CD4-positive, alpha-beta T cell treated with Interleukin-6 at 100 ng/mL for 8 hours (primary cell): ENCODE data around the gene UBA3.

Source experiments
- DNase-seq: peaks from one replicate; pipeline ENCODE4 v3.0.0-alpha.2; 2020; ENCODE audit warnings: mixed read lengths, low spot score

UBA3 gene

DNA sequence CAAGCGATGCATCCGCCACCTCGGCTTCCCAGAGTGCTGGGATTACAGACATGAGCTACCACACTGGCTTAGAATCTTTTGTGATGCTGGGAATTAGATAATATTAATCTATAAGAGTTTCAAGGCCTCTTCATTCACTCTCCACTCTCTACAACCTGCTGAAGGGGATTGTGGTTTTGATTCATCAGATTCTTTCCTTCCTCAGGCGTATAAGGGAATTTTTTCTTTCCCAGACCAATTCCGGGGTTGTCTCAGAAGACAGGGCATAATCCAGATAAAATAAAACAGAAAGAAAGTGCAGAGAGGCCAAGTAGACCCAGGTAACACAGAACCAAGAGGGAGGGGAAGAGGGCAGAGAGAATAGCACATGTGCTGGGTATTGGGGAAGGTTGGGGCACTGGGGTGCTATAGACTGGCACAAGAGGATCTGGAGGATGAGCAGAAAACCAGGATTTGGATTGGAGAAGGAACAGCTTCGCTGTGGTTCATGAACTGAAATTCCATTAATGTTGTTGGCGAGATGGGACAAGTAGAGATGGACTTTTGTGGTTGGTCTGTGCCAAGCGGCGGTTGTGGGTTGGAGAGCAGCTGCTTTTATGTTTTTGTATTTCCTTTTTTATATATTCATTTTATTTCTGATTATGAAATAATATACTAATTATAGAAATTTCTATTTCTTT is 17.4 kb upstream of the UBA3 start:
- DNase-seq: no peak

DNA sequence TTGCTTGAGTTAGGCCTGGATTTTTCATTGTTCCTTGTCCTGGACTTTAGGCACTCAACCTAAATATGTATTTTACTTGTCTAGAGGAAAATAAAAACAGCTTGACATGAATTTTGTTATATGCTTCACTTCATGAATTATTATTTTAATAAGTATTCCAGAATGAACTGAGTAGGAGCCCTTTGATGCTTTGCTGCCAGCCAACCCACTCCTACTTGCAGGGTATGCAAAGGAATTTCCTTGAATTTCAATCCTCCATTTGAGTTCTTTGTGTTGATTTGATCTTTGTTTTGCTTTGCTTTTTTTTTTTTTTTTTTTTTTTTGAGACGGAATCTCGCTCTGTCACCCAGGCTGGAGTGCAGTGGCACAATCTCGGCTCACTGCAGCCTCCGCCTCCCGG is 16.1 kb upstream of the UBA3 start:
- DNase-seq: no peak

DNA sequence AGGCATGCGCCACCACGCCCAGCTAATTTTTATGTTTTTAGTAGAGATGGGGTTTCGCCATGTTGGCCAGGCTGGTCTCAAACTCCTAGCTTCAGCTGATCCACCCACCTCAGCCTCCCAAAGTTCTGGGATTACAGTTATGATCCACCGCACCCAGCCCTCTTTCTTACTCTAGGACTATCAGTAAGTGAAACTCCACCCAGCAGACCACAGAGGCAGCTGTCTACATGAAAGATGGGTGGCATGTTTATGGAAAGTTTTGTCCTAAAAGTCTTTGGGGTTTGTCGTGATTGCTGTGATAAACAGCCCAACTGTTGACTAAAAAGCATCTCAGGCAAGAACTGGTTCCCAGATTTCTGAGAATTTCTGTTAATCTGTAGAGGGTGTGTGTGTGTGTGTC is 15.5 kb upstream of the UBA3 start:
- DNase-seq: peak; percentile 9

DNA sequence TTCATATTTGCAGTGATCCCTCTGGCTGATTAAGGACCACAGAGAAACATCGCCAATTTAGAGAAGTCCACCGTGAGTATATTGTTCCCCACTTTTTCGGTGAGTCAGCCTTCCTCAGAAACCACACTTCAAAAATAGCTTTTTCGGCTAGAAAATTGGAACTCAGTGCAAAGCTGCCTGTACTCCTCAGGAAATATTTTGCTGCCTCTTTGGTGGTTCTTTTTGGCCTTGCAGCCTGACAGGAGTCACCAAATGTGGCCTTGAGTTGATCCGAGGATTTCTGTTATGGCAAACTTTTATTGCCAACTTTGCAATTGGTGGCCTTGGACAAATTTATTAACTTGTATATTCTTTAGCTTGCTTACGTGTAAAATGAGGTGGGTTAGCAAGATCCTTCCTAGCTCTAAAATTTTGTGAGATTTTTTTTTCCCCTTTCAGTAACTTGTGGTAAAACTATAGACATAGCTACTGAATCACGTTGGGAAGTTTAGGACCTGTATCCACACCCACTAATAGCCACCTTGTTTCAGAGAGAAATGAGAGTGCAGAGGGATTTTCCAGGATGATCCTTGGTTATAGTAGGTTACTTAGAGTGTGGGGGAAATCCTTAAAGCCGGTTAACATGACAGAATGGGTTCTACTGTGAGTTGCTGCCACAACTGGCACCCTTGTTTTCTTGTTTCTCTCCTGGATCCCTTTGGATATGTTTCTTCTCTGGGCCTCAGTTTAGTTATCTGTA is 14.5 kb upstream of the UBA3 start:
- DNase-seq: peak; percentile 15

DNA sequence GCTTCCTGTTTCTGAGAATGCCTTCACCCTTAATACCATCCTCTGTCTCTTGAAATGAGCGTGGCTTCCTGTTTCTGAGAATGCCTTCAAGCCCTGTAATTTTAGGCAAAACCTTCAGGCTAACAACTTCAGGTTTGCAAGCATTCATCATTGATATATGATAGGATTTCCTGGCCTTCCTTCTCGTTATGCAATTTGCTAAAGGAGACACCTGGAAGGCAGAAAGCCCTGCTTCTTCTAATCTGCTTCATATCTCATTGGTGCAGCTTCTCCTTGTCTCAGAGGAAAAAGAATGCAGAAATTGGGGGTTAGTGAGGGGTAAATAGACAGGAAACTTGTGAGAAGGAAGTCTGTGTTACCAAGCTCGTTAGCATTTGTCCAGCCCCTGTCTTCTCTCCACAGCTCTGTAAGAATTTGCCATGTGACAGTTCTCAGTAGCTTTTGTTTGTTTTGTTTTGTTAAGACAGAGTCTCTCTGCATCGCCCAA is 11.9 kb upstream of the UBA3 start:
- DNase-seq: peak; percentile 34

DNA sequence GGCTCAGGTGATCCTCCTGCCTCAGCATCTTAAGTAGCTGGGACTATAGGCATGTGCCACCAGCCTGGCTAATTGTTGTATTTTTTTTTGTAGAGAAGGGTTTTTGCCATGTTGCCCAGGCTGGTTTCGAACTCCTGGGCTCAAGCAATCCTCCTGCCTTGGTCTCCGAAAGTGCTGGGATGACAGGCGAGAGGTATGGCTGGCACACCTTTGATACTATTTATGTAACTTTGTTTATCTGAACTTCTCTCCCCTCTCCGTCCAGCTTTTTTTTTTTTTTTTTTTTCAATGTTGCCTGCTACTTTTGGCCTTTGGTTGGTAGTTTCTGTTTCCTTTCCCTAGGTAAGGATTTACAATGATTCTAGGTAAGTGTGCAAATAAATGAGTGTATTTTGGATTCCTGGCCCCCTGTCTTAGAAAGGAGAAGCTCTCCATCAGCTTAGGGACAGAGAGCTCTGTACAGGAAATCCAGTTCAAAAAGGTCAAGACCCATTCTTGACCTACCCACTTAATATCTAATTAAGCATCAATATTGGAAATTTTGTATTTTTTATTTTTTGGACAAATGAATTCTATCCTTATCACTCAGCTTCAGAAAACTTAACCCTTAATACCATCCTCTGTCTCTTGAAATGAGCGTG is 11.3 kb upstream of the UBA3 start:
- no peak for DNase-seq

DNA sequence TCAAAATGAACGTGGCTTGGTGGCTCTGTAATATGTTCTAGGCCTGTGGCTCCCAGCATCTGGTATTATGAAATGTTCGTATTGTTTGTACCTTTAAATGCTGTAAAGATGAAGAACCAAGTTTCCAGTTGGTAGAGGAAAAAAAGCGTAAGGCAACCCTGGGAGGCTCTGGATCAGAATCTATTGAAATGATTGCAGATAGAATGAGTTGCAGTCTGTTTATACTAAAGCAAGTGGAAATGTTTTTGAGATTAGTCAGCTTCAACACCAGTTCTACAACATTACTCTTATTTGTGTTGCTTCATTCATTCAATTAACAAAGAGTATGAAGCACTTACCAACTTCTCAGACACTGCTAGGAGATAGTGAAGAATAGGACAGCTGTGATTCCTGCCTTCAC is 9.9 kb upstream of the UBA3 start:
- DNase-seq: no peak

DNA sequence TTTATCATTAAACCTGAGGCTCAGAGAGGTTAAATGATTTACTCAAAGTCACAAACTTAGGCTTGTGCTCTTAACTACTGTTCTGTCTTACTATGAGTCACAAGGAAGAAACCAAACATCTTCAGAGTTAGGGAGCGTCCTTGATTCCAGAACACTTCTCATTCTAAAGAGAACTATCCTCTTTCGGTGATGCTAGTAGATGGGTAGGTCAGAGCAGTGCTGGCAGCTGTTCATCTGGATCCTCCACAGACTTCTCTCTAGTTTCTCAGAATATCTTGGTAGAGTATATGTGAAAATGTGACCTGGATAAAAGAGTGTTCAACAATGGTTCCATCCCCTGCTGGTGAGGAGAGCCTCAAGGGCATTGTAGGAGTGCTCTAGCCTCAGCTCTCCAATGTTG is 7.9 kb upstream of the UBA3 start:
- no peak for DNase-seq

DNA sequence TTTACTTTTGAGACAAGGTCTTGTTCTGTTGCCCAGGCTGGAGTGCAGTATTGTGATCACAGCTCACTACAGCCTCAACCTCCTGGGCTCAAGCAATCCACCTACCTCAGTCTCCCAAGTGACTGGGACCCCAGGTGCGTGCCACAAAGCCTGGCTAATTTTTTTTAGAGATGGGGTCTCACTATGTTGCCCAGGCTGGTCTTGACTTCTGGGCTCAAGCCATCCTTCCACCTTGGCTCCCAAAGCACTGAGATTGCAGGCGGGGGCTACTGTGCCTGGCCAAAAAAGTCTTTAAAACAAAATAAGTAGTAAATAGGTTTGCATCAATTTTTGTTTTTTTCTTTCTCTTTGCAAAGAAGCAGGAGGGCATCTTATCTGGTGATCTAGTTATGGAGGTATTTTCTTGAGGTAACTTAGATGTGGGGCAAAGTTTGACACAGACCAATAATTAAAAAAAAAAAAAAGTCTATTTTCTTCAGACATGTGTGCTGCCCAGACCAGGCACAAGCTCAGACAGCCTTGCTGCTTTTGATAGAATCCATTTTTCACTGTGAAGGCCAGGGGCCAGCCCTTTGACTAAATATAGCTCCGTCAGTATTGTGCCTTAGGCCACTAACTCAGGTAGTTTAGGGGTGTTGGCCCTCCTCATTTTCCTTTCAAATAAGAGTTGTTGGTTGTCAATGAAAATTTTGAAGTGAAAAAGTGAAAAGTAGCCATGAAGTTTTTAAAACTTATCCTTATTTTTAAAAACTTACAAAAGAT is 7.0 kb upstream of the UBA3 start:
- DNase-seq: no peak

DNA sequence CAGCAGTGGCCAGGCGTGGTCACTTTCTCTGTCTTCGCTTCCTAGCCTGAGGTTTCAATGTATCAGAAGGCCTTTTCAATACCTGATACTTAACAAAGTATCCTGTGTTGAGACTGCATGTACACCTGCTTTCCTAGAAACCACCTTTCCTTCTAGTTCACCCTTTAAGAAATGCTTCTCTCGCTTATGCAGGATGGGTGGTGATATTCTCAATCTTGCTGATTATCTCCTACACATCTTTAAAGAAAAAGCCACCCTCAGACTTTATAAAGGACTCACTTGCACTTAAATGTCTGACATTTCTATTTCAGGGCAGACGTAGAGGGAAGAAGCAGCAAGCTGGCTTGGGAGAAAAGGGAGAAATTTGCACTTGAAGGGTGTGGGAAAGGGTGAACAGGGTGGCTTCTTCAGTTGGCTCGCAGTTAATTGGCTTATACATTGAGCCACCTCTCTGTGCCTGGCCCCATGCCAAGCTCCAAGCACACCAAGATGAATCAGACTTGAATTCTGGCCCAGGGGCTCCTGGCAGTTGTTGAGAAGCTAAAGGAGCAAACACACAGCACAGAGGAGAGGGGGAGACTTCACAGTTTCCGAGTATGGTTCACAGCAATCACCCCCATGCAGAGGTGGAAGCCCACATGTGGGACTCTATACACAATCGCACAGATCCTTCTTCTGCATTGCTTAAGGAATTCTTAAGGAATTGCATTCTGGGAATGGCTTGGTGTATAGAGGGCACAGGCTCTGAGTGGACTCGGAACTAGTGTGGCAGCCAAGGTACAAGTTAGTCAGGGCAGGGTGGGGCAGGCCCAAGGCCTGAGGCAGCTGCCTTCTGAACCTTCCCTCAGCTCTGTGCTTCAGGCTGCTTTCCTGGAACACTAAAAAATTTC is 5.9 kb upstream of the UBA3 start:
- peak; percentile 79 for DNase-seq

DNA sequence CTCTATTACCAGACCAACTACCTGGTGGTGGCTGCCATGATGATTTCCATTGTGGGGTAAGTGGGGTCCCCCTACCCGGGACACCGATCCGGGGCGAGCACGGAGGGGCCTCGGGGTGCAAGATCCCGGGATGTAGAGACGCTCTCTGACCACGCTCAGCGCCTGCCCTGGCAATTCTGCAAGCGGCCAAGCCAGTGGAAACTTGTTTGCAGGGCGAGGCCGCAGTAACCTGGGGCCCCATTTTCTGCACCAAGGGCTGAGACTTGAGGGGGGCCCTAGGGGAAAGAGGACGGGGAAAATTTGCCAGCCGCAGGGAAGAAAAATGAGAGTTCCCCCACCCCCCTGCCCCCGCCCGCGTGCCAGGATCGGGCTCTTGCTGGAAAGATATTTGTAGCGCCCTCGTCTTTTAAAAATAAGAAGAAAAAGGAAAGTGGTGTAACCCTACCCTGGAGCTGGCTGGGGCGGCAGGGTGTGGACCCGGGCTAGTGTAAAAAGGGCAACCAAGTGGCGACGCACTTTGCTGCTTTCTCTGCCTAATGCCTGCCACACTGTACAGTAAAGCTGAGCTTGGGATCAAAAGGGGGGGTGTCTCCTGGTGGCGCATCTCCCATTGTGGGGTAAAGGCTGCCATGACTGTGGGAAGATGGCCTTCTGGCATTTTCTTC is 5.1 kb upstream of the UBA3 start:
- peak; percentile 20 for DNase-seq

DNA sequence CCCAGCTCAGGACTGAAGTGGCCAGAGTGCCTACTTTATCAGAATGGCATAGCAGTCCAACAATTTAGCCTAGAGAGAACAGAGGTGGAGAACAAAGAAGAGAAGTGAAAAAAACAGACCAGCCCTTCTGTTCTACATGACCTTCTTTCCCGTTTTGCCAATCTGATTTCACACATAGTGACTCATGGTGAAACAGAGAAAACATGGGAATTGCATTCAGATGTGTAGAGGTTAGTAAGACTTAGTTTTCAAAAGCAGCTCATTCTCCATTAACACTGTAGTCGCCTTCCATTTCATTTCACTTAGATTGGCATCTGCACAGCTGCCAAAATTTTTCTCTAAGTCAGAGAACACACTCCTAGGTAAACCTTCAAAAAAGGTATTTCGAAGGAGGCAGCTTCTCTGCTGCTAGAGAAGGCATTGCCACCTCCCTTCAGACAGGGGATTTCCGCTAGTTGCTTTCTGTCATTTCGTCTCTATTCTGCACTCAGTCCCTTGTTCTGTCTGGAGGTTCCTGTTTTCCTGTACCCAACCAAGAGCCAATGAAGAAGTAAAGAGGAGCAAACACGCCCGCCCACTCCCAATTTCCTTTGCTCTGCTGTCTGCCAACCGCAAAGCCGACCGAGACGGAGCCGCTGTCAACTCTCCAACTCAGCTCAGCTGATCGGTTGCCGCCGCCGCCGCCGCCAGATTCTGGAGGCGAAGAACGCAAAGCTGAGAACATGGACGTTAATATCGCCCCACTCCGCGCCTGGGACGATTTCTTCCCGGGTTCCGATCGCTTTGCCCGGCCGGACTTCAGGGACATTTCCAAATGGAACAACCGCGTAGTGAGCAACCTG is 4.4 kb upstream of the UBA3 start, which contains the start of gene ARL6IP5:
TSS of gene ARL6IP5 (plus strand) at position 612 of the 842 bp plus-strand sequence. CDS start at position 723, 111 bp downstream.
- DNase-seq: peak; percentile 92

DNA sequence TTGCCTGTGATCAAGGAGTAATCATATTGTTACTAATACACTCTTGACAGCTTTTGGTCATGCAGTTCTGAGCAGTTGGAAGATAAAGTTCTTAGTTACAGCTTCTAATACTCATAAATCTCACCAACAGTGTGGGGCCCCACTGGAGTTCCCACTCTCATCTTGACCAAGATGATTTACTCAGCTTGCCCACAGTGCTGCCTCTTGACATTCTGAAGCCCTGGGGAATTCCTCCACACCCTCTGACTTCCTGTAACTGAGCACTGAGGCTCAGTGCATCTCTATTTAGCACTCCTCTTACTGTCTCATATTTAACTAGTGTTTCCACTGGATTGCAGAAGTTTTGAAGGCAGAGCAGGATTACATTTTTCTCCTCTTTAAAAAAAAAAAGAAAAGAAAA is 2.6 kb upstream of the UBA3 start:
- DNase-seq: peak; percentile 71

DNA sequence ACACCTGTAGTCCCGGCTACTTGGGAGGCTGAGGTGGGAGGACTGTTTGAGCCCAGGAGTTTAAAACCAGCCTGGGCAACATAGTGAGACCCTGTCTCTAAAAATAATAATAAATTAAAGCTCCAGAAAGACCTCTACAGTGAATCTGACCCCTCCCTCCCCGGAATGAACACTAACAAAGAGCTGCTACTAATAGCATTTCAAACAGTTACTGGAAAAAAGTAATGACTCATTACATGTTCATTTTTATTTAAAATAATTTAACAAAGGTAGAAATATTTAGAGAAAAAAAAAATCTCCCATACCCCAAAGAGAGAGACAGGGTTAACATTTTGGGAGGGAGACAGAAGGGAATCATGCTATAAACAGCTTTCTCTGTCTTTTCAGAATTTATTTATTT is 2.2 kb upstream of the UBA3 start:
- DNase-seq: no peak

DNA sequence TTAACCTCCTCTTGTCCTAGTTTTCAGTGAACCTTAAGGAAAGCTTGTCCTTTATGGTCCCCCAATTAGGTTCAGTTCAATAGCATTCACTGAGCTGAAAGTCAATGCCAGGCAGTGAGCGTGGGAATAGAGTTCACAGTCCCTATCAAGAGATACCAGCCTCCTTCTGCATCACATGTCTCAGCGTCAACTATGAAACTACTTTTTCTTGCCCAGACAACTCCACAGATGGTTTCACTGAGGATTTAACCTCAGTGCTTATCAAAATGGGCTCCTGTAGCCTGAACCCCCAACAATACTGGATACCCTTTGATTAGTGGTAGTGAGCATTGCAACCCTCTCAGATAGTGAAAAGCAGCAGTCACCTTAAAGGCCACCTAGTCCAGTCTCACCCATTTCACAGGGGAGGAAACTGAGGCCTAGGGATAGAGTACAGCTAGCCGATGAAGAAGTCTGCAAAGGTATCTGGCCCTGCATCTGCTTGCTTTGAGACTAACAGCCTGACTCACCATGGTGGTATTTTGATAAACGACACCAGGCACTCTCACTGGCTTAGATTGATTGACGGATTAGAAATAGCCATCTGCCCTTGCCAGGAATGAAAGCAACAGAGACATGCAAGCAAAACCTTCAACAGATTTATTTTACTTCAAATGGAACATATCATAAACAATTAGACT is 1.6 kb upstream of the UBA3 start:
- DNase-seq: no peak

DNA sequence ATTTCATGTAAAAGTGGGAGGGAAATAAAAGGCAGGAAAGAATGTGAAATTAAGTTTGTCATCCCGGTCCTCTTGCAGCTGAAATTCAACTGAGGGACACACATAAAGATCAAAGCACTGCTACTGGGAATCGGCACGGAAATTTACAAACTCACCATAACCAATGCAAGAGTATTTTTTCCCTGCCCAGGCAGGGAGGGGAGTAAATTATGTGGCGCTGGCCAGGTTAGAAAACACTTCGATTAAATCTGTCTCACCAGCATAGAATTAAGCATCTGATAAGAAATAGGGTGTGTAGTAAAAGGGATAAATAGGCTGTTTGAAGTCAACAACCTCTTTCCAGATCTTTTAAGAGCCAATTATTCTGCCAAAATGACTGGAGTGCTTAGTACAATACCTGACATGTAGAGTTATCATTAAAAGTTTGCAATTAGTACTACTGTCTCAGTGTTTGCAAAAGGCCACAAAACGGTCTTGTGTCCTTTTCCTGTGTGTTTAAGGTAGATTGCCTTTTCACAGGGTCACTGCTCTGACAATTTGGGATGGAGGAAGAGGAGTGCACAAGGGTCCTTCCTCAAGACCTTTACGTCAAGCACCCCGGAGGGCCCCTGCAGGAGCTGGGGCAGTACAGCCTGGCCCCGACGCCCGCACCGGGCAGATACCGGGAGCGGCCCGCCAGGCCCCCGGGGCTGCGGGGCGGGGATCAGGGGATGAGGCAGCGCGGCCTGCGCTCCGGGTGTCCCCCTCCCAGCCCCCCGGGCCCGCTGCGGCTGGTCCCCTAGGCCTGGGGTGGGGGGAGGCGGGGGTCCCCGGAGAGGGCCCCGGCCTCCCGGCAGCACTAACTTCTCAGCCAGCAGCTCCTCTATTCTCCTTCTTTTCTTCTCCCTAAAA is 651 bp downstream of the UBA3 start:
- no peak for DNase-seq

DNA sequence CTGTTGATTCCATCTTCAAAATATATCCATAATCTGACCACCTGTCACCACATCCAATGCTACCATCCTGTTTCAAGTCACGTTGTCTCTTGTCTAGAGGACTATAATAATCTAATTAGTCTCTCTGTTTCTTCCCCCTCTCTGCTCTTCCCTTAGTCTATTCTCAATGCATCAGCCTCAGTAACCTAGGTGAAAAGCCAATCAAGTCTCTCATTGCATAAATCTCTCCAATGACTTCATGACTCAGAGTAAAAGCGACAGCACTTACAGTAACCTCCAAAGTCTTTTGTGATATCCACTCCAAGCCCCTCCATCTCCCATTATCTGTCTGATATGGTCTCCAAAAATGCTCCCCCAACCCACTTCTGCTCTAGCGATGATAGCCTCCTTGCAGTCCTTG is 7.2 kb downstream of the UBA3 start:
- no peak for DNase-seq

DNA sequence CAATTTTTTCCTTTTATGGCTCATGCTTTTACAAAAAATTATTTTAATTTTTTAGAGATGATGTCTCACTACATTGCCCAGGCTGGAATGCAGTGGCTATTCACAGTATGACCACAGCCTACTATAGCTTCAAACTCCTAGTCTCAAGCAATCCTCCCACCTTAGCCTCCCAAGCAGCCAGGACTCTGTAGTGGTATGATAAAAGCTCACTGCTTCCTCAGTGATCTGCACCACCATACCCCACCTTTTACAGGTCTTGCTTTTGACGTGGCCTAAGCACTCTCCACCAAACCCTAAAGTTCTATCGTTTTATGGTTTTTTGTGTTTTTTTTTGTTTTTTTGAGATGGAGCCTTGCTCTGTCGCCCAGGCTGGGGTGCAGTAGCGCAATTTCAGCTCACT is 14.0 kb downstream of the UBA3 start:
- no peak for DNase-seq
